ENCODE results near the gene MTCL1.

Gene MTCL1

DNA sequence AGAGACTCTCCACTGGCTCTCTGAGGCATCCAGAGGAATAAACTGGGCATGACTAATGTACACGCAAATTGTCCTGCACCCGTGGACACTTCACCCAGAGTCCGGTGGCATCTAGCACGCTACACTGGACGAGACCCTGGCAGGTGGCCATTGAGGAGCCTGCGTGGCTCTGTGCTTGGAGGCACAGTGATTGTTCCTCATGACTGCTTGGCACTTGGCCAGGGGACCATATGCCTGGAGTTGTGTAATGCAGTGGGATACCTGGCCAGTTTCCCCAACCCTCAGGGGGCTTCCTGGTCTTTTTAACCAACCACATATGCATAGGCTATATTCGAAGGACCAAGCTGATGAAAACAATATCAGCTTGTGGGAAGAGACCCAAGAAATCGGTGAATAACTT lies 66.6 kb downstream of the MTCL1 start:
- DNase-seq (ENCODE audit: low spot score): no peak

DNA sequence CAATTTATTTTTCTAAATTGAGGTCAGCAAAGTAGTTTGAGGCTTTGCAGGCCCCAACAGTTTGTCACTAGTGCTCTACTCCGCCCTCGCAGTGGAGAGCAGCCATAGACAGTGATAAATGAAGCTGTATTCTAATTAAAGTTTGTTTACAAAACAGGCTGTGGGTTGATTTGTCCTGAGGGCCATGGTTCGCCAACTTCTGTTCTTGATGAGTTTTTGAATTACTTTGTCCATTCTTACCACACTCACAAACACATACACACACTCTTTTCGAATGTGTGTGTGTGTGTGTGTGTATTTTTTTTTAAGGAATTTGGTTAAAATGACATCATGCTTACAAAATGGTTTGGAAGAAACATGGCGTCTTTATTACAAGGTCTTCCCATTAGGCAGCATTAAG lies 68.6 kb downstream of the MTCL1 start:
- DNase-seq (ENCODE audit: low spot score): no peak

DNA sequence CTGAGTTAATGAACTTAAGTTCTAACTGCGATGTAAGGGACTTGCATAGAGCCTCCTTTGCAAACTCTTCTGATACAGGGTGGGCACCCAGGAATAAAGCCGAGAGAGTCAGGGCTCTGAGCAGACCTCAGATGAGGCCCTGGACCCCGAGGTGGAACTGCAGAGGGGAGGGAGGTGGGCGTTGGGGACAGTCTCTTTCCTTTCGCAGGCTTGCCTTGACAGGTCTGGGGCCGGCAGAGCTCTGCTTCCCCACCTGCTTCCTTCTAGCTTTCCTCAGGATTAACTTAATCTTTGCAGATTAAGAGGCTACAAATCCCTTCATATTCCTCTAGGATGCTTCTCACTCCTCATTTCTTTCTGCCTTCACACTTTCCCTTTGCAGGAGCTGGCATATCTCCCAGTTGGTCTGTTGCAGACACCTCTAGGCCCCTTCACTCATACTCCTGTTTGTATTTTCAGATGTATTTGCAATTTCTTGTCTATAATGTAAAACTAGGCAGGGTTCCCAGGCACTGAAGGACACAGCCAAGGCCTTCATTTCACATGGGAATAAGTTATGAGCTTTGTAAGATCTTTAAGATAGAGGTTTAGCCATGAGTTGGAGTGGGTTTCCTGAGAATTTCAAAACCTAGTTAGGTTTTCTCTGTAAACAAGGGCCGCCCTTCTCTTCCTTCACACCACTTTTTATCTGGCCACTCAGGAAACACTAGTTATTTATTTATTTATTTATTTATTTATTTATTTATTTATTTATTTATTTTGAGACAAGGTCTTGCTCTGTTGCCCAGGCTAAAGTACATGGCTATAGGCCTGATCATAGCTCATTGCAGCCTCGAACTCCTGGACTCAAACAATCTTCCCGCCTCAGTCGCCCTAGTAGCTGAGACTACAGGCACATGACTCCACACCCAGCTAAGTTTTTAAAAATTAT lies 70.9 kb downstream of the MTCL1 start:
- DNase-seq (ENCODE audit: low spot score): no peak

DNA sequence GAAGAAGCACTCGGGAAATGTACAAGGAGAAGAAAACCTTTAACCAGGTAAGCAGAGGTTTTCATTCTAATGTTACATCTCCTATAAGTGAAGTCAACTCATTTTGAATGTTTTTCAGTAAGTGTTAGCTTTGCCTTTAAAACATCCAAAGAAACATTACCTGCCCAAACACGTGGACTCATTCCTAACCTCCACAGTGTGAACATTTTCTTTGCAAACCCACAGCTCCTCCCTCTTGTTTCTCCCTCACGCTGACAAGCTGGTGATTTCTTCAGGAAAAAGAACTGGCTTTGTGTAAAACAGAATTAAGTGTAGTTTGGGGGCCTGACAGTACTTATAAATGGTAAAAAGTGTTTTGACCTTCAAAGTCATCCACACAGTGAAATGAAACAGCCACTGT lies 72.5 kb downstream of the MTCL1 start:
- DNase-seq (ENCODE audit: low spot score): no peak

DNA sequence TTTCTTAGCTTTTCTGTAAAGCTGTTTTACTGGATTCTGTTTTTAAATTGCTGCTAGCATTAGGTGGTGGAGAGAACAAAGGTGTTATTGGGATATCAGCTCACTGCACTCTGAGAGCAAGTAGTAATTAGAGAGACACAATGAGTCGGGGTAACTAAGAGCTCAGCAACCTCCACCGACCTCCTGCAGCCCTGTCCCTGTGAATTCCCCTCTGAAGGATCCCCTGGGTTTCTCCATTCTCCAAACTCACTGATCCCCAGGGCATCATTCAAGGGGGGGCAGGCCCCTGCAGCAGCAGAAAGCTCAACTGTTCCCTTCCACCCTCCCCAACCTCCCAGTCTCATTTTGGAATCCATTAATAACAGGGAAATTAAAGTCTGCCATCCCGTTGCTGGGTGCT lies 73.0 kb downstream of the MTCL1 start:
- DNase-seq (ENCODE audit: low spot score): no peak

DNA sequence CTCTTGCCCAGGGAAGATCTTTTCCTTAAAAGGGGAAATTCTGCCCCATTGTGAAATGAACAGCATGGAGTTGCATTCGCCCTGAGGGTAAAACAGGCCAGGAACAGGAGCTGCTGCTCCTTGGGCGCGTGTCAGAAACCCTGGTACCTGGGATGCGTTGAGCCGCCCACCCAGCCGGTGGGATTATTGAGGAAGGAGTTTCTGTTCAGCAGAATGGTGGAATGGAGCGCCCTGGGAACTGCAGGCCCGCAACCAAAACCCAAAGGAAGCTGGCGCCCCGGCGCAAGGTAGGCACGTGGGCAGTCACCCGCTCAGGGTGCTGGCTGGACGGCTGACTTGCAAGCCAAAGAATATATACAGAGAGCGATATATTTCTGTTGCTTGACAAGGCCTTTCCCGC lies 73.5 kb downstream of the MTCL1 start:
- no peak for DNase-seq (ENCODE audit: low spot score)

DNA sequence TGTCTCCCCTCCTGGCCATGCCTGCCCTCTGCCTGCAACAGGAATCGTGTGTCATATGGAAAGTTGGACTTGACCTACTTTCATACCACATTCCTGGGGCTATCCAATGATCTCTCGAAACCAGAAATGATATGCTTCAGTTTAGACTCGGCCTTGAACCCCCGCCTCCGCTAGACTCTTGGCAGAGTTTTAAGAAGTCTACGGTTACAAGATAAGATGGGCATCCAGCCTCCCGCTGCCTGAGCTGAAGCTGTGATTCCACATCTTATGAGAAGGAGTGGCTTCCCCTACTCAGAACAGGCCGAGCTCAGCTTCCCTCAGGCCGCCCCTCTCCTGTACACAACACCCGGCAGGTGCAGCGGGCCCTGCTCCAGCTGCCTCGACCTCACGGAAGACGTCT lies 73.9 kb downstream of the MTCL1 start:
- DNase-seq (ENCODE audit: low spot score): no peak

DNA sequence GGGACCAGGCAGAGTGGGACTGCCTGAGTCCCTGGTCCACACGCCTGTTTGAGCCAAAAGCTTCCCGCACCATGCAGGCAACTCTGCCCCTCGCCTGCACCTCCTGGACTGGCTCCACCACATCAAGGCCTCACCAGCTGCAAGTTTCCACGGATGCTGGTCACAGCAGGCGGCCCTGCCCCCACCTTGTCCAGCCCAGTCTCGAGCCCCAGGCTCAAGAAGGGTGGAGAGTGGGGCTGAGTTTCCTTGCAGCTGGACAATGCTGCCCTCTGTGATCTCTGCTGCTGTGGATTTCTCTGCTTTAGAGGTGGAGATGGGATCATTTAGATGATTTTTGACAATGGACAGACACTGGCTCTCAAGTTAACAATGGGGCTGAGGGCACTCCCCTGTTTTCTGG lies 74.9 kb downstream of the MTCL1 start:
- no peak for DNase-seq (ENCODE audit: low spot score)

DNA sequence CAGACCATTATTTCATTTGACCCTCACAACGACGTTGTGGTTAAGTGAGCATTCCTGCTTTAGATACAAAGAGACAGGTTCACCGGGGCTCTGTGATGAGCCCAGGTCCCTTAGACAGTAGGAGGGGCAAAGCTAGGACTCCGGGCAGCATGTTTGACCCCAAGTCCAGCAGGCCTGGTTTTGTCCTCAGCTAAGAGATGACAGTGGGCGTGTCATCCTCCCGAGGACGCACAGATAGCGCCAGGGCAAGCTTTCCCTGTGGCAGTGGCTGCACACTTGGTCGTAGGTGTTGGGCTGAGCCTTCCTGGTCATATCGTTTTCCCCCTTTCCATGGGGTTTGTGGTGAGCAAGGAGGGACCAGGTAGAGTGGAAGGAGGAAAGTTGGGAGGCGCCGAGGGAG lies 76.3 kb downstream of the MTCL1 start:
- no peak for DNase-seq (ENCODE audit: low spot score)

DNA sequence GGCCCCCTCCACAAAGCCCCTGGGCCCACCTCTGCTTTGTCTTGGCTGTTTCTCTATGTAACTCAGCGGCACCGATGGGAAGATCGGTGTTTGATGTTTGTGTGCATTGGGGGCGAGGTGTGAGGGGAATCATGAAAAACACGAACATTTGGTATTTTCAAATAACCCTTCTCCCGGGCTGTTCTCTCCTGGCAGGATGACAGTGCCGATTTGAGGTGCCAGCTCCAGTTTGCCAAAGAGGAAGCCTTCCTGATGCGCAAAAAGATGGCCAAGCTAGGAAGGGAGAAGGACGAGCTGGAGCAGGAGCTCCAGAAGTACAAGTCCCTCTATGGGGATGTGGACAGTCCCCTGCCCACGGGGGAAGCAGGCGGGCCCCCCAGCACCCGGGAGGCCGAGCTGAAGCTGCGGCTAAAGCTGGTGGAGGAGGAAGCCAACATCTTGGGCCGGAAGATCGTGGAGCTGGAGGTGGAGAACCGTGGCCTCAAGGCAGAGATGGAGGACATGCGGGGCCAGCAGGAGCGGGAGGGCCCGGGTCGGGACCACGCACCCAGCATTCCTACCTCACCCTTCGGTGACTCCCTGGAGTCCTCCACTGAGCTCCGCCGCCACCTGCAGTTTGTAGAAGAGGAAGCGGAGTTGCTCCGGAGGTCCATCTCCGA lies 78.1 kb downstream of the MTCL1 start:
- DNase-seq (ENCODE audit: low spot score): no peak

DNA sequence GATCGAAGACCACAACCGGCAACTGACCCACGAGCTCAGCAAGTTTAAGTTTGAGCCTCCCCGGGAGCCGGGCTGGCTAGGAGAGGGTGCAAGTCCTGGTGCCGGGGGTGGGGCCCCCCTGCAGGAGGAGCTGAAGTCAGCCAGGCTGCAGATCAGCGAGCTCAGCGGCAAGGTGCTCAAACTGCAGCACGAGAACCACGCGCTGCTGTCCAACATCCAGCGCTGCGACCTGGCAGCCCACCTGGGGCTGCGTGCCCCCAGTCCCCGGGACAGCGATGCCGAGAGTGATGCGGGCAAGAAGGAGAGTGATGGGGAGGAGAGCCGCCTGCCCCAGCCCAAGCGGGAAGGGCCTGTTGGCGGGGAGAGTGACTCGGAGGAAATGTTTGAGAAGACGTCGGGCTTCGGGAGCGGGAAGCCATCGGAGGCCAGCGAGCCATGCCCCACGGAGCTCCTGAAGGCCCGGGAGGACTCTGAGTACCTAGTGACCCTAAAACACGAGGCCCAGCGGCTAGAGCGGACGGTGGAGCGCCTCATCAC lies 78.7 kb downstream of the MTCL1 start:
- DNase-seq (ENCODE audit: low spot score): no peak

DNA sequence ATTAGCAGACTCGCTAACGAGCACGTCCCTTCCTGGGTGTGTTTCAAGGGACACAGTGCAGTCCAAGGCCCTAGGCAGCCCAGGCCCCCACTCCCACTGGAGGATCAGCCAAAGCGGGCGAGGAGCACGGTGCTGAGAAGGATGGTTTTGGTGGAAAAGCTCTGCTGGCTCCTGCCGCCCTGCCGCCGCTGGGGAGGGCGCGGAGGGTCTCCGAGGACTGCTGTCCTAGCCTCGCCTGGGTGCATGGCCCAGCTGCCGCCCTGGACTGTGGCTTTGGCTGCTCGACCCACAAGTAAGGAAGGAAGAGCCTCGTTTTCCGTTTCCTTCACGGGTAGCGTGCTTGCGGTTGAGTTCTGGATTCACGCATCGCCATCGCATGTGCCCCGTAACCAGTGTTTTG lies 79.9 kb downstream of the MTCL1 start:
- DNase-seq (ENCODE audit: low spot score): no peak

DNA sequence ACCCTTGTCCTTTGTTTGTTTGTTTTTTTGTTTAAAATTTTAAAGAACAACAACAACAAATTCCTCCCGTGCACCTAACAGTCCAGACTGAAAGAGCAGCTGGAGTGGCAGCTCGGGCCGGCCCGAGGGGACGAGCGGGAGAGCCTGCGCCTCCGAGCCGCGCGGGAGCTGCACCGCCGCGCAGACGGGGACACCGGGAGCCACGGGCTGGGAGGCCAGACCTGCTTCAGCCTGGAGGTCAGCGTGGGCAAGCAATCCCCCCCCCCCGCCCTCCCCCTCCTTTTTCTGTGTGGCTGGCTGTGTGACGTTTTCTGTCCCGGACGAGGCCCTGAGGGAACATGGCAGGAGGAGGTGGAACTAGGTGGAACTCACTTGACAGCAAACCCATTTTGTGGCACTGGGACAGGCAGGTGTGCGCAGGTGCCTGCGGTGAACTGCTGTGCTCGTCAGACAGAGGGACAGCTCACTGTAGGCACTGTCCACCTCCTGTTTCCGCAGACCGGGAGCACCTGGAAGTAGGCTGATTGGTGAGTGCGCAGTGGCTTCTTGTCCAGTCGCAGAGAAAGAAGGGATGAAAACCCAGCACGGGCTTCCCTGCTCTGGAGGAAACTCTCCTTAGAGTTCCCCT lies 80.6 kb downstream of the MTCL1 start:
- DNase-seq (ENCODE audit: low spot score): no peak

DNA sequence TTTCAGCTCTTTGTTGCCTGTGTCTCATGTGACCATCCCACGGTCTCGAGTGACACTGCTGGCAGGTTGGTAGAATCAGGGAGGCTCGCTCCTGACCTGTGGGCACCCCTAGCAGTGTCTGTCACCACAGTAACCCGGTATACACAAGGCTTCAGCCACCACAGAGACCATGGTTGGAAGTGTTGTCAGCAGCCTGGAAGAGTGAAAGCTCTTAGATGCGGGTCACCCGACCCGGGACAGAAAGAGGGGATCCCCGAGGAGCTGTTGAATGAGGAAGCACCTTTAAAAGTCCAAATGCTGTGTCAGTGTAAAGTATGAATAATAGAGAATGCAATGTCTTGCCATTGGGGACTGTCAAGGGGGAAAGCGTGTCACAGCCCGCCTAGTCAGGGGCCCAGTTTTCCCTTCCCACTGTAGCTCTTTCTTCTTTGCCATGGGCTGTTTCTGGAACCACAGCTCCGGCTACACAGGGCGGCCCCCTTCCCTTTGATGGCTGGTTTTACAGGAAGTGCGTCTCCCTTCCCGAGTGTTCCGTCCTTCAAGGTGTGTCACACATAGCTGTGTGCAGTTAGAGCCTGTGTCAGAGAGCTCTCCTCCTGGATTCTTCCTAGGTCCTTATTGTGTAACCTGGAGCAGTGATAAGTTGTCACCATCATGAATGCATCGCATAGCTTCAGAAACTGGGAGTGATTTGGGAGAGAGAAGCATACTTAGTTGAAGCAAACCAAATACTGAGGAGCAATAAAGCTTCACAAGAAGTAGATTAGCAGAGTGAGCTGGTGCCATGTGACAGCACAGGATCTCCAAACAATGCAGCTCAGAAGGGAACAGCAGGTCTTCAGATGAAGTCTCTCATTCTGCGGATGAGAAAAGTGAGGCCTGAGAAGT lies 81.4 kb downstream of the MTCL1 start:
- DNase-seq (ENCODE audit: low spot score): no peak

DNA sequence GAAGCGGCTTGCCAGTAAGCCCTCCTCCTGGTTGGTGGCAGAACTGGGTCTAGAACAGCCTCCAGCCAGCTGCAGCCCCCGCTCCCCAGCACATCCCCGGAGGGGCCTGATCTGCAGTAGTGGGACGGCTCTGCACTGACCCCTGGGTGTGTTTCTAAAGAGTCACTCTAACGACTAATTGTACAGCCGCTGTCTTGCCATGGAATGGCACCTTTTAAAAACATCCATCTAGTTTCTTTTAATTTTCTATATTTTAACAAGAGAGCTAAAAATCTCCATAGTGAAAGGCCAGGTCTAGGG lies 82.0 kb downstream of the MTCL1 start:
- DNase-seq (ENCODE audit: low spot score): no peak

DNA sequence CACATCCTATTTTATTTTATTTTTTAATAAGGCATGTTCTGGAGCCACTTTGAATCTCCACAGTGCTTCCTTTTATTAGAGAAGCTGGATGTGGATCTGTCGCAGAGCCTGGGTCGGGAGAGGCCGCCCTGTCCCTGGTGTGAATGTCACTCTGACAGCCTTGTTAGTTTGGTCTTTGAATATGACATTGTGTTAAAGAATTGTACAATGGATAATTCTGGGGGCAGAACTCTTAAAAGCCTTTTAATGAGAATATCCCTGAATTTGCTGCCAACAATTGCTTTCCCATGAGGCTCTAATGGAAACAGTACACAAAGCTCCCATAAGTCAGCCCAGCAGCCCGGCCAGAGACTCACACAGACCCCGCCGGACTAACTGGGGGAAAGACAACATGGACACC lies 82.4 kb downstream of the MTCL1 start:
- DNase-seq (ENCODE audit: low spot score): no peak

DNA sequence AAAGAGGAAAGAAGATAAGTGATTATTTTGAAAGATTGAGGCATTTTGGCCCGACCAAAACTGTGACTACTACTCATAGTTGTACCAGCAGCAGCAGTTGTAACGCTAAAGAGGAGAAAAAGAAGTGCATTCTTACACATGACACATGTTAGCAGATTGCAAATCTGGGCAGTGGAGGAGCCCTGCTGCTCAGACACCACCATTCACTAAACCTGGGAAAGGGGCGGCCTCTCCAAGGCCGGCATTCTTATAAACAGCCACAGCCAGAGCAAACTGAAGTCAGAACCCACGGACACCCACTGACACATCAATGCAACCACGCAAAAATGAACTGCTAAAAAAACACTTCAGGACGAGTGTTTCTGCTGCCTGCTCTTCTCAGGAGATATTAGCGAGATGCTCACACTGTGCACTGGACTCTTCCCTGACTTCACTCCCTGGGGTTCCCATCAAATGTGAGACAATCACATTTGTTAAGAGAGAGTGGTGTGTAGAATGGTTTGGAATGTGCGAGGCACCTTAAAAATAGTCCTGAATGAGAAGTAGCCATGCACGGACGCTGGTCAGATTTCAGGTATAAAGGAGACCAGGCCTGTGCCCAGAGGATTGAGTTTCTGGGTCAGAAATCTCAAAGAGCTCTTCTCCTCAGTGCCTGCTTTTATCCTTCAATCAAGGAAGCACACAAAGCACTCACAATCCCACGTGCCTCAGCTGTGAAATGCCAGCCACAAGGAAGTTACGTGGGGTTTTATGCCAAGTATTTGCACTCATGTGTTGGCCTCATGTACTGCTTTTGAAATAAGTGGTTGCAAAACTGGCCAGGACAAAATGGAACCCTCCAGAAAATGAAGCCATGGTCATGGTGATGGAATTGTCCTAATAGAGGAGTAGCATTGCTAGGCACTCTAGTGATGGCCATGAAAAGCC lies 83.4 kb downstream of the MTCL1 start:
- no peak for DNase-seq (ENCODE audit: low spot score)

DNA sequence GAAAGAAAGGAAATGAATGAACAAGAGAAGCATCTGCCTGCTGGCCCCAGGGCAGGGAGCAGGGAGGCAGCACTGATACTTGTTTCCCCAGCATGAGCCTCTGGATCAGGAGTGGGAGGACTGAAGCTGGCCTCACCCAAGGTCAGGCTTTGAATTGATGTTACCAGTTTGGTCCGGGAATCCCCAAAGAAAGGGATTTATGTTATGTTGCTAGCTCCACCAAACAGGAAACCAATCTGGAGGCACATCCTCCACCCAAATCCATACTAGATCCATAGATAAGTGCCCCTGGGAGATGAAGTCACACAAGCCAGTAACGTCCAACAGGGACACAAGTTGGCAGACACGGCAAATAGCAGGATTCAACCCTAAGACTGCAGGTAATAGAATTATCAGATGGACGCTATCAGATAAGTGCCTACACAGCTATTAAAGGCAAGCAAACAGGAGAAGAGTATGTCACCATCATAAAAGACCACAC lies 85.9 kb downstream of the MTCL1 start:
- DNase-seq (ENCODE audit: low spot score): no peak

DNA sequence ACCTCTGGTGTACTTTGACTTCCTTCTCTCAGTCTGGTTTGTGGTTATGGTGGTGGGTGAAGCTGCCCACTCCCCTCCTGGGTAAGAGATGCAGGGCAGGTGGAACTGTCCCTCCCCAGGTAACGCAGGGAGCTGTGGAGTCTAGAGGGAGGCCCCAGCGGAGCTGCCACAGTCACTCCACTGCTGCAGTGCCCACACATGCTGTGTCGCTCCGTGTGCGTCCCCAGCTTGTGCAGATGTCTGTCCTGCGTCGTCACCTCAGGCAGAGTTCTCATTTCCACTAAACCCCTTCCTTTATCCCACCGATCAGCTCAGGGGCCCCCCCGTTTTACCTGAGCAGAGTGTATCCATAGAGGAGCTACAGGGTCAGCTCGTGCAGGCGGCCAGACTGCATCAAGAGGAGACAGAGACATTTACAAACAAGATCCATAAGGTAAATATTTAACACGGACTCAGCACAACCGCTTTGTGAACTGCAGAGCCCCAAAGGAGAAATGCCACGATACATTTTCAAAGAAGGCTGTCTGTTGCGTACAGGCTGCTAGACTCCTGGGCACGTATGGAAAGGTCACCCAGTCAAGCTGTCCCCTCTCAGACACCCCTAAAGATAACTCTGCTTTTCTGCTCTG lies 87.4 kb downstream of the MTCL1 start:
- no peak for DNase-seq (ENCODE audit: low spot score)

DNA sequence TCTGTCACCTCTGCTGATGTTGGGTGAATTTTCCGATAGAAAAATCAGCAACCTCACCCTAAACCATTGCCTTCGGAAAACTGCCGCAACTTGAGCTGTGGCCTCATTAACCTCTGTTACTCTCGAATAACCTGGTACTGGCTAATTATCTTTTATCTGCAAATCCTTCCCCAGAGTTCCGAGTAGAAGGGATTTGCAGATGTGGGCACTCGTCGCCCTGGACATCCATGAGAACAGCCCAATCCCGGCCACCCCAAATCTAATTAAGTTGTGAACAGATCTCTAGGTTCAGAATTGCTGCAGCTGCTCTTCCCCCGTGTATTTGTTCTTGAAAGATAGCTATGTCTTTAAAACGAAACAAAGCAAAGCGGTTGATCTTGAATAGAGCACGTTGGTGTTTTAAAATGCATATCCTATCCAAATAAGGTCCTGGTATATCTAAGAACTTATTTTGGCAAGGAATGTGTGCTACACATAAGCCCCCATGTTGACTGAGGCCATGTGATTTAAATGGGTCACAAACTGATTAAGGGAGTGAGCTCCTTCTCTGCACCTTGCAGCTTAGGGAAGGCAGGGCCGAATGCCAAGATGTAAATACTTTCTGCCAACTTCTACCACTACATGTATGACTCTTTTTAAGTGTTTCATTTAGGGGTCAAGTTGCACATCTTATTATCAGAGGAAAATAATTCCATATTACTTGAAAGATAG lies 88.2 kb downstream of the MTCL1 start:
- no peak for DNase-seq (ENCODE audit: low spot score)

All from NAMALWA (cell line).